Activated naive CD4-positive, alpha-beta T cell (primary cell): Measurements from ENCODE around the gene WASHC3.
"Not testable (repeated sequence)": the region's sequence is repeated elsewhere in the genome, so short reads cannot be mapped to it uniquely, and the experiment has no call there.

Source experiments
- DNase-seq, 4 experiments: peaks; one replicate each; lab custom pipeline; 2025; lab: John Stamatoyannopoulos, UW

Gene WASHC3

GRCh38 chr12:102050660-102051430 is 10.9 kb downstream of the WASHC3 start:
- no peak for DNase-seq

GRCh38 chr12:102043928-102044327 is 17.9 kb downstream of the WASHC3 start:
- no peak for DNase-seq

DNA sequence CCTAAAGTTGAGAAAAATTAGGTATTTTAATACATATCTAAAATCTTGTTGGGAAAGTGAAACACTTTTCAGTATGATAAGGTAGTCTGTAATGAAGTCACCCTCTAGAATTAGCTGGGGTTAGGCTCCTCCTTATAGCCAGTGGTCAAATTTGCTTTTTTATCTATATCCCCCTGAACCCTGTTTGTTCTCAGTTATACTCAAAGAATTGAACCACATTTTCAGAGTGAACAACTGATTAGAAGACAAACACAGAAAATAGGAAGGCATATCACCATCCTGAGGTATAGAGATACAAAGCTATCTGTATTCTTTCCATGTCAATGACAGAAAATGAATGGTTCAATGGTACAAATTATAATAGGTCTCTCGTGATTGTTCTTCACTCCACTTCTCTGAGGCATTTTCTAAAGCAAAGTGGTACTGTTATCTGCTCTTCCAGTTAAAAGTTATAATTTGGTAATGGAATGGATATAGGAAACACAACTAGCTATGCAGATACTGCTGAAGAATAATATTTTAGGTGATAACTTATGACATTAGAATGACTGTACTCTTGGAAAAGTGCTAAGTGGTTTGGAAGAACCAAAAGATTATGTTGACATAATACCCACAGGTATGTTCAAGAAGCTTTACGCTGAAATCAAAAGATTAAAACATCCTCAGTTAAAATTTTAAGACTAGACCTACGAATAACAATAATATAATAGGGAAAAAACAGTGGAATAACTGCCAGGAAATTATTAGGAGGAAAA is 27.6 kb downstream of the WASHC3 start:
- no peak for DNase-seq

- DNase-seq, result no peak
These were observed 29.9 kb downstream of the WASHC3 start for GRCh38 chr12:102031852-102032251.

- DNase-seq, result no peak
These were observed 32.6 kb downstream of the WASHC3 start for GRCh38 chr12:102029141-102029540.

GRCh38 chr12:102026728-102027127 is 35.1 kb downstream of the WASHC3 start:
- no peak for DNase-seq

DNA sequence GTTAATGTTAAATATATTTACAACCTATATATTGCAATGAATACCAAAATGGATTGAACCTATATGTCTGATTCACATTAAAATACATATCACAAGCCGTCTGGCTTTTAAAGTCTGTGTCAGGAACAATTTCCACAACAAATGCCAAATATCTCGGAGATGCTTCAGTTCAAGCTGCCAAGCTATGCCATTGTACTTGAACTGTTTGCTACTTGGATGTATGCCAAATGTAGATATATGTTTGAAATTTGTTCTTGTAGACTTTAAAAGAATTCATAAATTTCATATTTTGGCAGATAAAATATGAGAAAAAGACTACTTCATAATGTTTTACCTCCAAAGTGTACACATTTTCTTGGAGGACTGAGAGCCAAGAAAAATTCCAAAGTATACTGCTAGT is 37.0 kb downstream of the WASHC3 start:
- DNase-seq, result no peak

DNA sequence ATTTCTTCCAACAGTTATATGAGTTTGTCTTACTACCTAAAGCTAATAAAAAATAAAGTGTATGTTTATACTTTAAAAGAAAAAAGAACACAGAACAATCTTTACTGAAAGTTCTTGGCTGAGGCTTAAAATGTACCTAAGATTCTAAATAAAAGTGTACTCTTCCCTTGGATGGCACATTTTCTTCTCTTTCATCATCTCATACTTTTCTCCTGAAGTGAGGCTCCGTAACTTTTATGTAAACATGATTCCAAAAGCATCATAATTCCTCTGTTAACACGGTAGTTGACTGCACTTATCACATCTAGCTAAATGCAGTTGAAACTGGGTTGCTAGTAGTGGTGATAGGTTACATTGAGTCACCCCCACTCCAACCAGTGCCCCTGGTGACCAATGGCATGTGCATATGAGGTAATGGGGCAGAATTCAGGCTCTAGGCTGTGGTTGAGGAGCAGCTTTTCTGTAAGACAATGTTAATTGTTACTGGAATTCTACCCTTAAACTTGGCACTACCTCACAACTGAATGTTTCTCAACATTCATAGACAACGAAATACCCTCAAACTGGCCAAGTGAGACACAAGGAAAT is 38.4 kb downstream of the WASHC3 start:
- DNase-seq, result no peak

DNA sequence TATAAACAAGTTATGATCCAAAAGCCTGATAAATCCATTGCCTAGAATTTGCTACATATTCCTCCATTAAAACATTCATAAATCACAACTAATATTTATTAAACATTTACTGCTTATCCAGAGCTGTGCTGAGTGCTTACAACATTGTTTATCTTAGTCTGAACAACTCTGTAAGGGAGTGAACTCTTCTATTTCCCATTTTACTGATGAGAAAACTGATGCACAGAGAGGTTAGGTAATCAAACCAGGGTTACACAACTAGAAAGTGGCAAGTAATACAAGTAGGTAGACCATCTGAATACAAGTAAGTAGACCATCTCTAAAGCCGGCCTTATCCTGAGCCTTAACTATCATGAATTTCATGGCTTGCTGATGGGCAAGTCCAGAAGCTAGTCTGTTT is 39.5 kb downstream of the WASHC3 start:
- DNase-seq, result no peak

GRCh38 chr12:102021540-102022246 is 40.1 kb downstream of the WASHC3 start:
- no peak for DNase-seq

DNA sequence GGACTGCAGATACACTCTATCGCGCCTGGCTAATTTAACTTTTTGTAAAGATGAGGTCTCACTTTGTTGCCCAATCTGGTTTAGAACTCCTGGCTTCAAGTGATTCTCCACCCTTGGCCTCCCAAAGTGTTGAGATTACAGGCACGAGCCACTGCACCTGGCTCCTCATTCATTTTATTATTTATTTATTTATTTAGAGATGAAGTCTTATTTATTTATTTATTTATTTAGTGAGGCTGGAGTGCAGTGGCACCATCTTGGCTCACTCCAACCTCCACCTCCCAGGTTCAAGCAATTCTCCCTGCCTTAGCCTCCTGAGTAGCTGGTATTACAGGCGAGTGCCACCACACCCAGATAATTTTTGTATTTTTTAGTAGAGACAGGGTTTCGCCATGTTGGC is 43.2 kb downstream of the WASHC3 start:
- not testable (repeated sequence) for DNase-seq

- no peak for DNase-seq
These were observed 45.3 kb downstream of the WASHC3 start for GRCh38 chr12:102016472-102016871.

- no peak for DNase-seq
These were observed 51.4 kb downstream of the WASHC3 start for GRCh38 chr12:102010265-102010994.

DNA sequence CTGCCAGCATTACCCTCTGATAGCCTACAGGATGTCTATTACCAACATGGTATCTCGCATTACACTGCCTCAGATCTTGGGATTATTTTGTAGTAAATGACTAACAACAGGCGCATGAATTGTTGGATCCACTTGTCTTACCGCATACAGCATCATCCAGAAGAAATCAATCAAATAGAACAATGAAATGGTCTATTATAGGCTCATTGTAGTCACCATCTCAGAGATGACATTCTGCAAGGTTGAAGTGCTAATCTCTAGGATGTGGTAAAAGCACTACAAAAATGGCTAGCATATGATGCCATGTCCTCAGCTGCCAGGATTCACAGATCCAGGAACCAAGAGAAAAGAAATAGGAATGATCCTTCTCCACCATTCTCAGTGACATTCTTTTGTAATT is 52.0 kb downstream of the WASHC3 start:
- no peak for DNase-seq

- DNase-seq, result no peak
These were observed 53.1 kb downstream of the WASHC3 start for GRCh38 chr12:102008615-102009126.

DNA sequence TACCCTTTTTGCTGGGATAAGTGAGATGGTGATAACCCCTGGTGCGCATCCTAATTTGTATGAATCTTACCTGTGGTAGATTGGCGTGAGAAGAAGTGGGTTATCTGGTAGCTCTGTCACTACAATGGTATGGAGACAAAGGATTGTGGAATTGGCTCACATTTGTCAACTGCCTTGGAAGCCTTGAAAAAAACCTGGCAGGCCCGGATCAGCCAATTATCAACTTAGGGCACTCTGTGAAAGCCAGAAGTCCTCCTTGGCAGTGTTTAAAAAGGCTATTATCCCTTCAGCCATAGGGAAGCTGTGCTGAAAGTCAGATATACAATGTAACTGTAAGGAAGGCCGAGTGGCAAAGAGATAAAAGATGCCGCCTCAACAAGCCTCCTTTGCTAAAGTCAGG is 56.5 kb downstream of the WASHC3 start:
- DNase-seq, result no peak

GRCh38 chr12:101997102-101997501 is 64.7 kb downstream of the WASHC3 start:
- no peak for DNase-seq

GRCh38 chr12:101995684-101996083 is 66.1 kb downstream of the WASHC3 start:
- DNase-seq, result no peak

DNA sequence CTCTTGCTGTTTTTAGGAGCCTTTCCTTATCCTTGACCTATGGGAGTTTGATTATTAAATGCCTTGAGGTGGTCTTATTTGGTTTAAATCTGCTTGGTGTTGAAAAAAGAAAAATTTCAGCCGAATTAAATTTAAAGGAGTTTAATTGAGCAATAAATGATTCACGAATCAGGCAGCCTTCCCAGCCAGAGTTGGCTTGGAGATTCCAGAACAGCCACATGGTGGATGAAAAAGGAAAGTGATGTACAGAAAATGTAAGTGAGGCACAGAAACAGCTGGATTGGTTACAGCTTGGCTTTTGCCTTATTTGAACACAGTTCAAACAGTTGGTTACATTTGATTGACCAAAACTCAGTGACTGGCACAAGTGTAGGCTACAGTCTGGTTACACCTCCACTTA is 69.7 kb downstream of the WASHC3 start:
- DNase-seq, result no peak

DNA sequence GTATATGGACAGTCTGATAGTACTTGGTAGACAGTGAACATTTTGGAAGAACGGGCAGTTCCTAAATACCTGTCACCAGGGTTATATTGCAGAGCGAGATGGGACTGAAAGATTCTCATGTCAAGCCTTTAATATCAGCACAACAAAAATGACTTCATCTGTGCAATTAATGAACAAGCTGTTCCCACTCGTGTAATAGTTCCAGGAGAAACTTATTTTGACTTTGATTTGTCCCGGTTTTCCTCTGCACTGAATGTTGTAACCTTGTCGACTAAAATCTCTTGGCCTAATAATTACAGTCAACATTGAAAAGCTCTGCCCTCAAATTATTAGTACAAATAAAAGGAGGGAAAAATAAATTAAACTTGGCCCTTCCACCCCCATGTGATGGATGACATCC is 79.5 kb downstream of the WASHC3 start:
- DNase-seq, result no peak

DNA sequence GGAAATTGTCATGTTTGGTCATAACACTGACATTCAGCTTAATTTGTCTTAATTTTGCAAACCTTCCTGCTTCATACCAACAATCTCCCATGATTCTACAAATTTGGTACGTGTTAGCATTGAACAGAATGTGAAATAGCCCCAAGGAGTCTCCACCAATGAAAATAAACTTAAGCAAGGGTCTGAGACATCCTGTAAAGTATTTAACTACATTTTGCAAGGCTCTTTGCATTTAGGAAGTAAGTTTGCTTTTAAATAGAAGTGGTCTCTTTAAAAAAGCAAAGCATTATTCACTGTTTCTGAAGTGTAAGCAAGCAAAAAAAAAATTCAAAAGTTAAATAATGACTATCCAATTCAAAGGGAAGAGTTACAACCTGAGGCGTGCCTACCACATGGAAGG is 79.9 kb downstream of the WASHC3 start:
- no peak for DNase-seq

GRCh38 chr12:101968770-101969169 is 93.0 kb downstream of the WASHC3 start:
- no peak for DNase-seq
